Prostate gland (tissue), 2 donors: ENCODE measurements around the gene ATE1. TPM values are rescaled to one million over a fixed set of nuclear protein-coding genes. Genes with fewer than 3 reads are reported as not detected.

Experiments
- DNase-seq: peaks from one replicate; pipeline ENCODE4 v3.0.0-alpha.2; 2019; ENCODE audit warnings: low spot score
- H3K27ac ChIP-seq, 2 donors: fragments of 200-600 bp; sonication (generic); 2 replicates each; pipeline ENCODE4 v1.5.1; 2017 to 2019
- H3K27me3 ChIP-seq: fragments of 200-600 bp; sonication (generic); replicated peaks from 2 replicates; pipeline ENCODE4 v1.5.1; 2019; ENCODE audit not compliant: insufficient read depth
- H3K36me3 ChIP-seq, 2 donors: fragments of 200-600 bp; sonication (generic); 1 replicate in 1 of 2; 2 replicates in 1 of 2; pipeline versions ENCODE4 v1.5.1 to v1.8.1; 2017 to 2019
- H3K4me1 ChIP-seq: fragments of 200-600 bp; sonication (generic); replicated peaks from 2 replicates; pipeline ENCODE4 v1.5.1; 2019
- H3K4me3 ChIP-seq, 2 donors: fragments of 200-600 bp; sonication (generic); 2 replicates each; pipeline ENCODE4 v1.5.1; 2017 to 2019
- H3K9me3 ChIP-seq: fragments of 200-600 bp; sonication (generic); 2 replicates; pipeline ENCODE4 v1.5.1; 2017
- POLR2A ChIP-seq: fragments of 450-650 bp; IDR thresholded peaks from one replicate; pipeline ENCODE4 v1.6.1; 2016; ENCODE audit warnings: antibody characterized with exemption, mild to moderate bottlenecking
- POLR2AphosphoS5 ChIP-seq: sonication (generic); formaldehyde crosslinking; IDR thresholded peaks from one replicate; pipeline ENCODE4 v1.6.1; 2017; ENCODE audit warnings: antibody characterized with exemption
- WGBS: methylation state at CpG from one replicate; pipeline ENCODE4 v1.1.5; 2018; 5-methylcytosine and 5-hydroxymethylcytosine counted together
- intact Hi-C: fragments of 100-400 bp; cut with DNase I; formaldehyde crosslinking; loops from one replicate; pipeline ENCODE4 v1.14.2; 2022
- small RNA-seq, 2 donors: library from RNA; depleted of rRNA; stranded (forward); fragments of <200 nt; gene quantifications; one replicate each; pipeline ENCODE3, GENCODE V24; 2016
- total RNA-seq, 2 donors: library from RNA; depleted of rRNA; stranded (reverse); fragments of >200 nt; gene quantifications; one replicate each; pipeline ENCODE4 v1.1.0, GENCODE V29; 2016
- TF ChIP-seq, protein P1 (sequence below), 4 experiments: fragments of 200-600 bp in 2 of 4; fragments of 450-650 bp in 2 of 4; sonication (generic) in 2 of 4; IDR thresholded peaks; 1 replicate in 3 of 4; 2 replicates in 1 of 4; pipeline ENCODE4 v1.5.1; 2016 to 2019; ENCODE audit warnings: antibody characterized with exemption in 4 of 4, mild to moderate bottlenecking in 2 of 4, moderate library complexity in 2 of 4

Gene ATE1
- total RNA-seq, 2 donors from 2014 or later: 29.9 to 36.2 TPM

GRCh38 chr10:121690970-121691369 lies 236.9 kb downstream of the ATE1 start:
- DNase-seq: no peak
- H3K4me3 ChIP-seq: no peak overlapping the region
- no peak overlapping the region for H3K27ac ChIP-seq
- intact Hi-C loops: no loop called here
- H3K9me3 ChIP-seq: no peaks in the 10 kb centered on the region
- TF ChIP-seq POLR2AphosphoS5 (no peak), POLR2A (no peak)
- TF ChIP-seq, protein P1, sequence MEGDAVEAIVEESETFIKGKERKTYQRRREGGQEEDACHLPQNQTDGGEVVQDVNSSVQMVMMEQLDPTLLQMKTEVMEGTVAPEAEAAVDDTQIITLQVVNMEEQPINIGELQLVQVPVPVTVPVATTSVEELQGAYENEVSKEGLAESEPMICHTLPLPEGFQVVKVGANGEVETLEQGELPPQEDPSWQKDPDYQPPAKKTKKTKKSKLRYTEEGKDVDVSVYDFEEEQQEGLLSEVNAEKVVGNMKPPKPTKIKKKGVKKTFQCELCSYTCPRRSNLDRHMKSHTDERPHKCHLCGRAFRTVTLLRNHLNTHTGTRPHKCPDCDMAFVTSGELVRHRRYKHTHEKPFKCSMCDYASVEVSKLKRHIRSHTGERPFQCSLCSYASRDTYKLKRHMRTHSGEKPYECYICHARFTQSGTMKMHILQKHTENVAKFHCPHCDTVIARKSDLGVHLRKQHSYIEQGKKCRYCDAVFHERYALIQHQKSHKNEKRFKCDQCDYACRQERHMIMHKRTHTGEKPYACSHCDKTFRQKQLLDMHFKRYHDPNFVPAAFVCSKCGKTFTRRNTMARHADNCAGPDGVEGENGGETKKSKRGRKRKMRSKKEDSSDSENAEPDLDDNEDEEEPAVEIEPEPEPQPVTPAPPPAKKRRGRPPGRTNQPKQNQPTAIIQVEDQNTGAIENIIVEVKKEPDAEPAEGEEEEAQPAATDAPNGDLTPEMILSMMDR (IDR thresholded peaks at IDR 0.05): no peak
- 79% methylated on average over 3 of the region's 3 CpGs for WGBS
- no peaks in the 10 kb centered on the region for H3K4me1 ChIP-seq
- no peaks in the 10 kb centered on the region for H3K36me3 ChIP-seq
- no peaks in the 10 kb centered on the region for H3K27me3 ChIP-seq

Small RNA genes within 50 kb of the gene (small RNA-seq; reads per million reads assigned to genes)
- 0 reads per million in 2 donors for gene RF00019
- 0 reads per million in 2 donors for gene RF02219

Other genes with a start within 250 kb of the ATE1 start
- gene NSMCE4A, start 47.2 kb upstream of the ATE1 start, total RNA-seq: 100 to 1,000 TPM in 1 of 2 donors, 10 to 100 TPM in 1; 90.1 to 105 TPM
- gene TACC2, start 61.1 kb upstream of the ATE1 start, total RNA-seq: 100 to 1,000 TPM; 101 to 140 TPM